EL (cell line): ENCODE data around the gene RWDD2A.

Experiments
- DNase-seq: peaks from one replicate; pipeline ENCODE4 v3.0.0-alpha.2; 2016

The RWDD2A gene

GRCh38 chr6:83199173-83199862 lies 6.2 kb downstream of the RWDD2A start:
- no peak for DNase-seq

- DNase-seq, result peak; percentile 85
Measured at GRCh38 chr6:83199863-83200225, 6.7 kb downstream of the RWDD2A start.

GRCh38 chr6:83202031-83202430 lies 8.9 kb downstream of the RWDD2A start:
- no peak for DNase-seq

- peak; percentile 75 for DNase-seq
Measured at GRCh38 chr6:83215131-83216047, 22.2 kb downstream of the RWDD2A start.

- no peak for DNase-seq
Measured at GRCh38 chr6:83216806-83217205, 23.6 kb downstream of the RWDD2A start.

GRCh38 chr6:83218646-83219045 lies 25.5 kb downstream of the RWDD2A start:
- DNase-seq, result no peak

- DNase-seq, result no peak
Measured at GRCh38 chr6:83220121-83220520, 27.0 kb downstream of the RWDD2A start.

GRCh38 chr6:83221276-83221675 lies 28.1 kb downstream of the RWDD2A start:
- DNase-seq, result no peak

- DNase-seq, result peak; percentile 48
Measured at GRCh38 chr6:83221889-83222479, 28.8 kb downstream of the RWDD2A start.

GRCh38 chr6:83226517-83226916 lies 33.4 kb downstream of the RWDD2A start:
- DNase-seq, result no peak

- peak; percentile 63 for DNase-seq
Measured at GRCh38 chr6:83231146-83231545, 38.0 kb downstream of the RWDD2A start.

GRCh38 chr6:83247471-83247870 lies 54.3 kb downstream of the RWDD2A start:
- DNase-seq, result no peak
